ENCODE measurements around the gene ACHE. TPM values are rescaled to one million over a fixed set of nuclear protein-coding genes. Genes with fewer than 3 reads are reported as not detected.

ACHE gene
- total and polyA plus RNA-seq, 8 donors, result 1.6 to 4.5 (median 2.7) TPM

DNA sequence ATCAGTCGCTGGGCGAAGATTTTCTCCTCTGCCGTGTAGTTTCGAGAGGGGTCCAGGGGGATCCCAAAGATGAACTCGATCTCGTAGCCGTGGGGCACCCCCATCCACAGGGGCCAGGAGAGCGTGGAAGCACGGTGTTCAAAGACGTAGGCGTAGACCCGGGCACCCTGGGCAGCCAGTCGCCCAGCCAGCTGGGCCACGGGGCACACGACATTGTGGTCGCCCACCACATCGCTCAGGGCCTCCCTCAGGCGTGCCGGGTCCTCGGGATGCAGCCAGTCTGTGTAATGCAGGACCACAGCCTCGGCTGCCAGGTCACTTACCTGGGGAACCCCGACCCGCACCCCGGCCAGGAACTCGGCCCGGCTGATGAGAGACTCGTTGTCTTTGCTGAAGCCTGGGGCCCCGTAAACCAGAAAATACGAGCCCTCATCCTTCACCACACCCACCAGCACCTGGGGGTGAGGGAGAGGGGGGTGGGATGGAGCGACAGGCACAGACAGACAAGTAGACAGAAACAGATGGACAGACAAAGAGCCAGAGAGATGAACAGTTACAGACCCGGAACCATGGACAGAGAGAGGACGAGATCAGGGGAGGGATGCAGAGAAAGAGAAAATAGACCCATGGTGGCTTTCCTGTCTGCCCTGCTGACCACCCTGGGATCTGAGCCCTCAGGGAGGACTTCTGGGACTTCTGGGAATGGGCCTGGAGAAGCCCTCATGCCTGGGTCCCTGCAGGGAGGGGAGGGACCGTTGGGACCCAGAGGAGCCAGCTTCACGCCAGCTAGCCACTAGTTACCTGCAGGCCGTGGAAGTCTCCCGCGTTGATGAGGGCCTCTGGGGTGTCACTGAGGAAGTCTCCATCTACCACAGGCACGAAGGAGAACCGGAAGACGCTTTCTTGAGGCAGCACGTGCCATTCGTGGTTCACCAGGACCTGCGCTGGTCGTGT lies 3.0 kb downstream of the ACHE start:
- ATAC-seq, result no peak
- H3K4me1 ChIP-seq, result peaks cover 28 to 63% of the 10 kb centered on the region in 2 donors
- H3K4me3 ChIP-seq, result no peak overlapping the region
- TF ChIP-seq CTCF (IDR thresholded peaks at IDR 0.05), result no peak
- intact Hi-C loops (cut with DNase I), result loop anchor here in 1 of 2 donors (10.0 kb wide), 1 partner anchor 172 kb away; no protein-coding TSS in a partner anchor
- peaks cover 0 to 11% of the 10 kb centered on the region in 2 donors for H3K36me3 ChIP-seq
- H3K27me3 ChIP-seq, result peaks cover 19 to 77% of the 10 kb centered on the region in 2 donors
- no peak overlapping the region for H3K27ac ChIP-seq
- peak in 1 of 4 donors; percentile 70 for DNase-seq
- no peaks in the 10 kb centered on the region for H3K9me3 ChIP-seq

DNA sequence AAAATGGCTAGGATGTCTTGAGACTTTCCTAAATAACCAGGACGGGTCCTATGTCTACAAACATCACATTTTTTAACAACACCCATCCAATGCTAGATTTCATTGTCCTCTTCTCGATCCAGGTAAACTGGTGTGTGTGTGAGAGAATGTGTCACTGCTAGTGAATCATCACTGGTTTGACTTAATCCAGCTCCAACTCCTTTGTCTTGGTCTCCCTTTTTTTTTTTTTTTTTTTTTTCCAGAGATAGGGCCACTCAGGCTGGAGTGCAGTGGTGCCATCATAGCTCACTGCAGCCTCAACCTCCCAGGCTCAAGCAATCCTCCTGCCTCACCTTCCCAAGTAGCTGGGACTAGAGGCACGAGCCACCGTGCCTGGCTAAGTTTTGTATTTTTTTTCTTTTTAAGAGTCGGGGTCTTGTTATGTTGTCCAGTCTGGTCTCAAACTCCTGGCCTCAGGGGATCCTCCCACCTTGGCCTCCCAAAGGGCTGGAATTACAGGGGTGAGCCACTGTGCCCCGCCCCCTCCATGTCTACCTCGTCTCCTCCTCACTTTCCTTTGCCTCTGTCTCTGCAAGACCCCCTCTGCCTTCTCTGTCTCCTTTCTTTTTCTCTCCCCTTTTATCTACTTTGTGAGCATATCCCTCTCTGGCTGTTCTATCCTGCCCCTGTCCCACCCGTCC lies 4.0 kb downstream of the ACHE start:
- peaks cover 34 to 66% of the 10 kb centered on the region in 2 donors for H3K4me1 ChIP-seq

GRCh38 chr7:100890653-100891567 lies 4.8 kb downstream of the ACHE start:
- intact Hi-C loops (cut with DNase I), result loop anchor here in 1 of 2 donors (10.0 kb wide), 1 partner anchor 174 kb away; no protein-coding TSS in a partner anchor
- peaks cover 34 to 61% of the 10 kb centered on the region in 2 donors for H3K4me1 ChIP-seq
- DNase-seq (peak in 1 of 4 donors; percentile 79), ATAC-seq (no peak)
- peaks cover 10 to 60% of the 10 kb centered on the region in 2 donors for H3K27me3 ChIP-seq
- peak overlapping the region; percentile 67 to 90 for H3K4me3 ChIP-seq
- H3K27ac ChIP-seq, result peak overlapping the region; percentile 88 to 92
- no peak for TF ChIP-seq CTCF (IDR thresholded peaks at IDR 0.05)
- H3K9me3 ChIP-seq, result no peaks in the 10 kb centered on the region
- H3K36me3 ChIP-seq, result peaks cover 4 to 28% of the 10 kb centered on the region in 2 donors

More for the DNA sequence above, 4.0 kb downstream of the ACHE start:
- H3K9me3 ChIP-seq, result no peaks in the 10 kb centered on the region
- no peak overlapping the region for H3K27ac ChIP-seq
- DNase-seq (no peak), ATAC-seq (no peak)
- H3K27me3 ChIP-seq, result peaks cover 18 to 68% of the 10 kb centered on the region in 2 donors
- TF ChIP-seq CTCF (IDR thresholded peaks at IDR 0.05), result no peak
- no peak overlapping the region for H3K4me3 ChIP-seq
- H3K36me3 ChIP-seq, result peaks cover 0 to 20% of the 10 kb centered on the region in 2 donors
- intact Hi-C loops (cut with DNase I), result loop anchor here in 1 of 2 donors (10.0 kb wide), 1 partner anchor 173 kb away; no protein-coding TSS in a partner anchor

DNA sequence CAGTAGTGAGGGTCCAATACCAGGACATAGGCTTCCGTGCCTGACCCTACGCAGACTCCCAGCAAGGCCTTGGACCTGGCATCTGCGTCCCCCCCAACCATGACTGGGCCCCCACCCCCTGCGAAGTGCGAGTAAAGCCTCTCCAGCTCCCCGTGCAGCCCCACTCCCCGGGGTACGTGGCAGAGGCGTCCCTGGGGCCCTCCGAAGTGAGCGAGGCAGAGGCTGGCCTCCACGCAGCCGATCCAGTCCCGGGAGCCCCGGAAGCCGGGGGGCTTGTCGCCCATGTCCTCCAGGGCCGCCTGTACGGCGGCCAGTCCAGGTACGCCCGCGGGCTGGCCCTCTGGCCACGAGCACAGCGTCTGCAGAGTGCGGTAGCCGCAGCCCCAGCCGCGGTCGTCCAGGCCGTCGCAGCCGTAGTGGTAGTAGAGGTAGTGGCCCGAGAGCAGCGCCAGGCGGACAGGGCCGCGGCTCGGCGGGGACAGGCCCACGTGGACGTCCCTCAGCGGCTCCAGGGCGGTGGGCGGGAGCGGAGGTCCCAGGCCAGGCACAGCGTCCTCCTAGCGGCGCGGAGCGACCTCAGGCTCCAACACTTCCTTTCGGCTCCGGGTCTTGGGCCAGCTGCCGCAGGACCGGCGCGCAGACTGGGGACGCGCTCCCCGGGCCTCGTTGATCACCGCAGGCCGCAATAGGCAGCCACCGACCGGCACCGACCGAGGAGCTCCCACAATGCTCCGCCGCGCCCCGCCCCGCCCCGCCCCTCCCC lies 6.5 kb downstream of the ACHE start, which contains the start of gene UFSP1:
Gene UFSP1 (minus strand): TSS at position 728 of the 763 bp plus-strand sequence. CDS start 444 bp downstream, at position 284.
- intact Hi-C loops (cut with DNase I), result no loop called here
- H3K27ac ChIP-seq, result peak within 1 kb of the TSS; percentile 88 to 92
- peaks cover 0 to 42% of the 10 kb centered on the region in 2 donors for H3K27me3 ChIP-seq
- ATAC-seq (peak; percentile 58), DNase-seq (no peak)
- H3K36me3 ChIP-seq, result peaks cover 4 to 46% of the 10 kb centered on the region in 2 donors
- no peaks in the 10 kb centered on the region for H3K9me3 ChIP-seq
- no peak for TF ChIP-seq CTCF (IDR thresholded peaks at IDR 0.05)
- peaks cover 25 to 44% of the 10 kb centered on the region in 2 donors for H3K4me1 ChIP-seq
- H3K4me3 ChIP-seq, result peak within 1 kb of the TSS; percentile 67 to 90
